HepG2 (cell line): ENCODE measurements around the gene GAS1. TPM values are rescaled to one million over a fixed set of nuclear protein-coding genes. Genes with fewer than 3 reads are reported as not detected.

Experiments
- ATAC-seq: fragments of 200-7000 bp; cut with Tn5 transposase; 3 replicates; pipeline ENCODE4 v1.9.1; 2020; ENCODE audit warnings: mild to moderate bottlenecking, moderate library complexity
- BruUV-seq: library from RNA; stranded (reverse); fragments of 400-500 nt; replicated peaks from 2 replicates; lab custom pipeline; 2021; lab: Mats Ljungman, UMichigan
- CTCF ChIA-PET: fragments of 300-600 bp; formaldehyde crosslinking; extraction: SDS; loops from one replicate; lab custom pipeline; 2021; ENCODE audit warnings: low total read pairs, inconsistent platforms, low intra/inter-chr PET ratio; lab: Yijun Ruan, JAX
- POLR2A ChIA-PET: fragments of 350-600 bp; sonication (Branson Sonifier 250); formaldehyde crosslinking; loops from one replicate; lab custom pipeline; 2020; ENCODE audit warnings: antibody characterized with exemption, inconsistent platforms; lab: Yijun Ruan, JAX
- DNase-seq: peaks from one replicate; pipeline ENCODE4 v3.0.0-alpha.2; 2015; ENCODE audit warnings: low spot score
- FAIRE-seq: peaks from 3 replicates; lab custom pipeline; 2011; peaks lifted over from hg19 to GRCh38; lab: Jason Lieb, UNC
- H2AFZ ChIP-seq: one replicate; pipeline ENCODE4 v1.6.1; 2011; ENCODE audit warnings: low read length, inconsistent platforms
- H3K27ac ChIP-seq: fragments of 300-600 bp; 3 replicates; pipeline ENCODE4 v1.8.0; 2011; ENCODE audit warnings: mixed run types, mild to moderate bottlenecking, mixed read lengths, low read length, inconsistent platforms; ENCODE audit not compliant: insufficient read depth; ENCODE audit errors: extremely low read length
- H3K27me3 ChIP-seq, 2 experiments: fragments of 200-600 bp in 1 of 2; 2 replicates in 1 of 2; 3 replicates in 1 of 2; pipeline versions ENCODE4 v1.6.0 to v1.8.0; 2011; ENCODE audit warnings: low read length in 2 of 2, mild to moderate bottlenecking in 2 of 2, moderate library complexity in 2 of 2, inconsistent platforms in 1 of 2; ENCODE audit not compliant: insufficient read depth in 2 of 2, control insufficient read depth in 1 of 2
- H3K36me3 ChIP-seq, 2 experiments: fragments of 200-600 bp in 1 of 2; replicated peaks in 1 of 2; 2 replicates in 1 of 2; 3 replicates in 1 of 2; pipeline versions ENCODE4 v1.5.1 to v1.8.0; 2011; ENCODE audit warnings: low read length in 2 of 2, inconsistent platforms in 1 of 2; ENCODE audit not compliant: insufficient read depth in 2 of 2, control insufficient read depth in 1 of 2
- H3K4me1 ChIP-seq: 2 replicates; pipeline ENCODE4 v1.5.1; 2012; ENCODE audit warnings: low read length, inconsistent platforms; ENCODE audit not compliant: insufficient read depth
- H3K4me2 ChIP-seq: 2 replicates; pipeline ENCODE4 v1.6.0; 2011; ENCODE audit warnings: low read depth, low read length, inconsistent platforms
- H3K4me3 ChIP-seq, 3 experiments: fragments of 200-600 bp in 1 of 3; sonication (generic), shearing (Covaris generic) in 1 of 3; replicated peaks in 1 of 3; 2 replicates each; pipeline ENCODE4 v1.5.1; 2011 to 2016; ENCODE audit warnings: low read length in 3 of 3, inconsistent platforms in 2 of 3, low read depth in 2 of 3, mild to moderate bottlenecking in 2 of 3, control low read depth in 1 of 3, mixed read lengths in 1 of 3; ENCODE audit not compliant: insufficient read depth in 1 of 3
- H3K79me2 ChIP-seq: one replicate; pipeline ENCODE4 v1.6.1; 2011; ENCODE audit warnings: low read length, inconsistent platforms; ENCODE audit not compliant: insufficient read depth
- H3K9ac ChIP-seq: 2 replicates; pipeline ENCODE4 v1.6.0; 2011; ENCODE audit warnings: mild to moderate bottlenecking, low read depth, low read length, inconsistent platforms; ENCODE audit not compliant: insufficient read depth
- H3K9me3 ChIP-seq: 2 replicates; pipeline ENCODE4 v1.5.1; 2012; ENCODE audit warnings: mild to moderate bottlenecking, low read length
- H4K20me1 ChIP-seq: 2 replicates; pipeline ENCODE4 v1.6.0; 2011; ENCODE audit warnings: inconsistent platforms, mild to moderate bottlenecking, low read length, moderate library complexity; ENCODE audit not compliant: insufficient read depth
- AKNA ChIP-seq: sonication (generic); formaldehyde crosslinking; IDR thresholded peaks from 2 replicates; pipeline ENCODE4 v1.4.0; 2020; ENCODE audit warnings: missing genetic modification reagents, borderline replicate concordance
- CEBPB ChIP-seq: IDR thresholded peaks from 2 replicates; pipeline ENCODE4 v1.6.1; 2011; ENCODE audit warnings: low read depth, low read length, improper control_type of control experiment, borderline replicate concordance
- CENPBD1 ChIP-seq: sonication (generic); formaldehyde crosslinking; IDR thresholded peaks from 2 replicates; pipeline ENCODE4 v1.8.0; 2022; ENCODE audit warnings: missing genetic modification reagents, low read depth, mild to moderate bottlenecking, borderline replicate concordance
- HNRNPUL1 ChIP-seq: fragments of 200-400 bp; formaldehyde crosslinking; IDR thresholded peaks from 2 replicates; pipeline ENCODE4 v1.6.1; 2017; ENCODE audit warnings: low read depth, mild to moderate bottlenecking, low read length, moderate library complexity
- IKZF1 ChIP-seq: fragments of 450-650 bp; IDR thresholded peaks from 2 replicates; pipeline ENCODE4 v1.7.1; 2016
- KMT2A ChIP-seq: sonication (generic); formaldehyde crosslinking; IDR thresholded peaks from 2 replicates; pipeline ENCODE4 v1.4.0; 2020; ENCODE audit warnings: missing genetic modification reagents
- MAZ ChIP-seq, 2 experiments: sonication (generic) in 1 of 2; formaldehyde crosslinking in 1 of 2; IDR thresholded peaks; 2 replicates each; pipeline versions ENCODE4 v1.5.0 to v1.6.1; 2012 to 2020; ENCODE audit warnings: low read depth in 2 of 2, mild to moderate bottlenecking in 2 of 2, borderline replicate concordance in 1 of 2, improper control_type of control experiment in 1 of 2, low read length in 1 of 2, missing genetic modification reagents in 1 of 2, moderate library complexity in 1 of 2
- MXD3 ChIP-seq: IDR thresholded peaks from 2 replicates; pipeline ENCODE4 v1.6.1; 2016; ENCODE audit warnings: mild to moderate bottlenecking, missing biosample characterization, missing genetic modification reagents
- NONO ChIP-seq, 2 experiments: fragments of 450-650 bp in 1 of 2; sonication (generic) in 1 of 2; formaldehyde crosslinking in 1 of 2; IDR thresholded peaks in 1 of 2; conservative IDR thresholded peaks in 1 of 2; 2 replicates each; pipeline versions ENCODE4 v1.6.1 to v1.8.0; 2017 to 2022; ENCODE audit warnings: mild to moderate bottlenecking in 1 of 2, missing genetic modification reagents in 1 of 2, moderate library complexity in 1 of 2
- ZFY ChIP-seq: sonication (generic); formaldehyde crosslinking; IDR thresholded peaks from 2 replicates; pipeline ENCODE4 v1.4.0; 2020; ENCODE audit warnings: missing genetic modification reagents
- ZNF3 ChIP-seq: IDR thresholded peaks from 2 replicates; pipeline ENCODE4 v1.7.0; 2017; ENCODE audit warnings: inconsistent platforms
- ZSCAN20 ChIP-seq: sonication (generic); formaldehyde crosslinking; IDR thresholded peaks from 2 replicates; pipeline ENCODE4 v1.4.0; 2020; ENCODE audit warnings: missing genetic modification reagents, mild to moderate bottlenecking, borderline replicate concordance
- WGBS: methylation state at CpG from one replicate; pipeline ENCODE4 v1.1.6; 2017; ENCODE audit warnings: low lambda C conversion rate; 5-methylcytosine and 5-hydroxymethylcytosine counted together
- in situ Hi-C: cut with HindIII; loops from 2 replicates; pipeline ENCODE4 v1.10.0; 2017; ENCODE audit warnings: low pct_unique_long_range_greater_than_20kb; ENCODE audit not compliant: extremely low pct_ligation_motif_present
- intact Hi-C: fragments of 100-400 bp; cut with micrococcal nuclease; formaldehyde crosslinking; loops from one replicate; pipeline ENCODE4 v1.10.0; 2022; ENCODE audit not compliant: unreplicated experiment
- polyA plus RNA-seq, 8 experiments: library from polyadenylated mRNA; depleted of rRNA in 3 of 8; stranded (reverse) in 7 of 8; unstranded in 1 of 8; fragments of >200 nt; fragmentation: Illumina TruSeq in 4 of 8; extraction: Trizol in 4 of 8; gene quantifications; 2 replicates each; pipeline versions ENCODE4 v1.2.1 to v1.2.3, GENCODE V29; 2011 to 2016; ENCODE audit warnings: low read depth in 4 of 8, missing spikeins in 1 of 8, mixed read lengths in 1 of 8; ENCODE audit not compliant: insufficient read depth in 1 of 8
- total RNA-seq, 5 experiments: library from RNA; depleted of rRNA; stranded (reverse); fragments of >200 nt; fragmentation: Illumina TruSeq; extraction: Trizol; gene quantifications; 2 replicates each; pipeline ENCODE4 v1.2.3, GENCODE V29; 2016; ENCODE audit warnings: low read depth in 1 of 5

The GAS1 gene
- total and polyA plus RNA-seq, 2 of the 13 experiments (the other 11 are each of a cell fraction or from before 2014, with no cell fraction given) = not detected

- H4K20me1 ChIP-seq = no peaks in the 10 kb centered on the region
- no peak for DNase-seq
- CTCF ChIA-PET = no interaction called here
- WGBS = 12% methylated on average over 3 of the region's 3 CpGs
- BruUV-seq = no TSS peak
- FAIRE-seq = no peak
- H3K4me3 ChIP-seq = no peak overlapping the region
- no peak overlapping the region for H3K9ac ChIP-seq
- no peak for ATAC-seq
- in situ Hi-C loops = no loop called here
- intact Hi-C loops = no loop called here
- no peak overlapping the region for H3K27ac ChIP-seq
- no peaks in the 10 kb centered on the region for H3K4me1 ChIP-seq
- H3K36me3 ChIP-seq = no peaks in the 10 kb centered on the region
- H3K4me2 ChIP-seq = no peak overlapping the region
- H3K79me2 ChIP-seq = no peaks in the 10 kb centered on the region
- no peak overlapping the region for H2AFZ ChIP-seq
- no peak for TF ChIP-seq CENPBD1 (CRISPR knock-in tag)
- 0 out of 2 replicates have a peak, but pooled peaks have one; percentile 17 for TF ChIP-seq CEBPB
- POLR2A ChIA-PET = no interaction called here
- H3K27me3 ChIP-seq = peaks cover 0 to 4% of the 10 kb centered on the region in 2 experiments; a peak in 2 of 5 replicates
- H3K9me3 ChIP-seq = no peaks in the 10 kb centered on the region
Measured at GRCh38 chr9:86926145-86926544, 21.2 kb downstream of the GAS1 start.

- Histone ChIP-seq H3K27ac (no peak overlapping the region), H3K79me2 (no peaks in the 10 kb centered on the region), H3K36me3 (no peaks in the 10 kb centered on the region), H3K4me3 (no peak overlapping the region), H3K9ac (no peak overlapping the region), H3K4me2 (no peak overlapping the region), H3K4me1 (no peaks in the 10 kb centered on the region), H2AFZ (no peak overlapping the region), H4K20me1 (no peaks in the 10 kb centered on the region), H3K9me3 (no peaks in the 10 kb centered on the region), H3K27me3 (peaks cover 0 to 4% of the 10 kb centered on the region in 2 experiments; a peak in 2 of 5 replicates)
- POLR2A ChIA-PET = no interaction called here
- no TSS peak for BruUV-seq
- in situ Hi-C loops = no loop called here
- no peak for ATAC-seq
- CTCF ChIA-PET = no interaction called here
- no peak for FAIRE-seq
- 0% methylated on average over 1 of the region's 1 CpG for WGBS
- intact Hi-C loops = no loop called here
- DNase-seq = no peak
- TF ChIP-seq AKNA = no peak
- no peak for TF ChIP-seq ZSCAN20 (CRISPR knock-in tag)
- TF ChIP-seq NONO (IDR thresholded peaks at IDR 0.05) = no peak
- TF ChIP-seq NONO (CRISPR knock-in tag; conservative IDR thresholded peaks at IDR 0.05) = no peak
- no peak for TF ChIP-seq MAZ (IDR thresholded peaks at IDR 0.05; ENCODE audit: borderline replicate concordance, low read depth, low read length)
- TF ChIP-seq MAZ (CRISPR knock-in tag; IDR thresholded peaks at IDR 0.05; ENCODE audit: low read depth) = no peak
- no peak for TF ChIP-seq HNRNPUL1
- no peak for TF ChIP-seq KMT2A
- no peak for TF ChIP-seq IKZF1
- TF ChIP-seq MXD3 (CRISPR knock-in tag) = no peak
- TF ChIP-seq ZNF3 = no peak
- TF ChIP-seq ZFY (CRISPR knock-in tag) = no peak
Measured at GRCh38 chr9:86925686-86926085, 21.6 kb downstream of the GAS1 start.
